Measurements from ENCODE around the gene WDFY3.

Gene WDFY3

GRCh38 chr4:84652478-84652877 lies 314.0 kb downstream of the WDFY3 start:
- no peak for DNase-seq (ENCODE audit: low read depth)
- no peak for TF ChIP-seq CTCF (conservative IDR thresholded peaks at IDR 0.05; ENCODE audit: low read length)
- H3K4me3 ChIP-seq (ENCODE audit: low read length), result no peak overlapping the region

GRCh38 chr4:84651499-84651898 lies 315.0 kb downstream of the WDFY3 start:
- TF ChIP-seq CTCF (conservative IDR thresholded peaks at IDR 0.05; ENCODE audit: low read length), result no peak
- H3K4me3 ChIP-seq (ENCODE audit: low read length), result no peak overlapping the region

GRCh38 chr4:84648863-84649647 lies 317.4 kb downstream of the WDFY3 start:
- TF ChIP-seq CTCF (conservative IDR thresholded peaks at IDR 0.05; ENCODE audit: low read length), result no peak
- no peak for DNase-seq (ENCODE audit: low read depth)
- H3K4me3 ChIP-seq (ENCODE audit: low read length), result no peak overlapping the region

More at GRCh38 chr4:84651499-84651898, 315.0 kb downstream of the WDFY3 start:
- no peak for DNase-seq (ENCODE audit: low read depth)

GRCh38 chr4:84648178-84648577 lies 318.3 kb downstream of the WDFY3 start:
- H3K4me3 ChIP-seq (ENCODE audit: low read length), result no peak overlapping the region
- no peak for TF ChIP-seq CTCF (conservative IDR thresholded peaks at IDR 0.05; ENCODE audit: low read length)
- no peak for DNase-seq (ENCODE audit: low read depth)

- DNase-seq (ENCODE audit: low read depth), result peak; percentile 4
- TF ChIP-seq CTCF (conservative IDR thresholded peaks at IDR 0.05; ENCODE audit: low read length), result no peak
- no peak overlapping the region for H3K4me3 ChIP-seq (ENCODE audit: low read length)
Measured at GRCh38 chr4:84647312-84647884, 319.1 kb downstream of the WDFY3 start.

- DNase-seq (ENCODE audit: low read depth), result no peak
- TF ChIP-seq CTCF (conservative IDR thresholded peaks at IDR 0.05; ENCODE audit: low read length), result no peak
- no peak overlapping the region for H3K4me3 ChIP-seq (ENCODE audit: low read length)
Measured at GRCh38 chr4:84644087-84644486, 322.4 kb downstream of the WDFY3 start.

- no peak overlapping the region for H3K4me3 ChIP-seq (ENCODE audit: low read length)
- no peak for TF ChIP-seq CTCF (conservative IDR thresholded peaks at IDR 0.05; ENCODE audit: low read length)
- DNase-seq (ENCODE audit: low read depth), result no peak
Measured at GRCh38 chr4:84639145-84639544, 327.3 kb downstream of the WDFY3 start.

Data from AG10803 (cell line).